ENCODE measurements around the gene ENOPH1.

The ENOPH1 gene

GRCh38 chr4:82434949-82435348, 4.6 kb downstream of the ENOPH1 start:
- Histone ChIP-seq H3K4me3 (no peak overlapping the region), H3K27ac (no peak overlapping the region)
- no peak for TF ChIP-seq CTCF (IDR thresholded peaks at IDR 0.05)
- no peak for DNase-seq (ENCODE audit: low spot score)

- Histone ChIP-seq H3K4me3 (no peak overlapping the region), H3K27ac (no peak overlapping the region)
- TF ChIP-seq CTCF (IDR thresholded peaks at IDR 0.05), result no peak
- no peak for DNase-seq (ENCODE audit: low spot score)
Observed at GRCh38 chr4:82436130-82436529, 5.7 kb downstream of the ENOPH1 start.

GRCh38 chr4:82436780-82437179, 6.4 kb downstream of the ENOPH1 start:
- no peak for DNase-seq (ENCODE audit: low spot score)
- no peak overlapping the region for H3K27ac ChIP-seq
- no peak for TF ChIP-seq CTCF (IDR thresholded peaks at IDR 0.05)
- H3K4me3 ChIP-seq, result no peak overlapping the region

- H3K4me3 ChIP-seq, result no peak overlapping the region
- no peak for DNase-seq (ENCODE audit: low spot score)
- H3K27ac ChIP-seq, result no peak overlapping the region
- no peak for TF ChIP-seq CTCF (IDR thresholded peaks at IDR 0.05)
Observed at GRCh38 chr4:82437285-82438005, 7.1 kb downstream of the ENOPH1 start.

GRCh38 chr4:82439088-82439487, 8.7 kb downstream of the ENOPH1 start:
- Histone ChIP-seq H3K27ac (no peak overlapping the region), H3K4me3 (no peak overlapping the region)
- no peak for DNase-seq (ENCODE audit: low spot score)
- no peak for TF ChIP-seq CTCF (IDR thresholded peaks at IDR 0.05)

- no peak overlapping the region for H3K27ac ChIP-seq
- DNase-seq (ENCODE audit: low spot score), result no peak
- no peak for TF ChIP-seq CTCF (IDR thresholded peaks at IDR 0.05)
- no peak overlapping the region for H3K4me3 ChIP-seq
Observed at GRCh38 chr4:82447886-82448285, 17.5 kb downstream of the ENOPH1 start.

- DNase-seq (ENCODE audit: low spot score), result no peak
- no peak for TF ChIP-seq CTCF (IDR thresholded peaks at IDR 0.05)
Observed at GRCh38 chr4:82450966-82451755, 20.8 kb downstream of the ENOPH1 start.

More at GRCh38 chr4:82450966-82451755, 20.8 kb downstream of the ENOPH1 start:
- no peak overlapping the region for H3K27ac ChIP-seq
- H3K4me3 ChIP-seq, result no peak overlapping the region

Data from coronary artery (tissue), 2 donors.